Activated CD8-positive, alpha-beta T cell treated with anti-CD3 and anti-CD28 coated beads for 36 hours (primary cell): ENCODE results near the gene MYO16. TPM values are rescaled to one million over a fixed set of nuclear protein-coding genes. Genes with fewer than 3 reads are reported as not detected.

Source experiments
- ATAC-seq: fragments of 200-7000 bp; cut with Tn5 transposase; one replicate; pipeline ENCODE4 v1.10.0; 2021; ENCODE audit warnings: mild to moderate bottlenecking, moderate library complexity
- CTCF ChIA-PET: fragments of 350-600 bp; sonication (Branson Sonifier 250); formaldehyde crosslinking; loops from one replicate; lab custom pipeline; 2021; ENCODE audit warnings: antibody characterized with exemption; lab: Charles Lee
- POLR2A ChIA-PET: fragments of 350-600 bp; sonication (Branson Sonifier 250); formaldehyde crosslinking; loops from one replicate; lab custom pipeline; 2021; ENCODE audit warnings: antibody characterized with exemption; lab: Charles Lee
- DNase-seq: peaks from one replicate; pipeline ENCODE4 v3.0.0-alpha.2; 2020
- H3K27ac Mint-ChIP-seq: one replicate; pipeline ENCODE4 v1.8.0; 2021; ENCODE audit warnings: mild to moderate bottlenecking, mixed read lengths
- H3K27me3 Mint-ChIP-seq: one replicate; pipeline ENCODE4 v1.8.0; 2021; ENCODE audit warnings: mixed read lengths
- H3K36me3 Mint-ChIP-seq: one replicate; pipeline ENCODE4 v1.8.0; 2021; ENCODE audit warnings: low read depth, mixed read lengths
- H3K4me1 Mint-ChIP-seq: one replicate; pipeline ENCODE4 v1.8.0; 2021; ENCODE audit warnings: low read depth, mixed read lengths
- H3K4me3 Mint-ChIP-seq: one replicate; pipeline ENCODE4 v1.8.0; 2021; ENCODE audit warnings: mild to moderate bottlenecking, moderate library complexity, mixed read lengths
- H3K9me3 Mint-ChIP-seq: one replicate; pipeline ENCODE4 v1.8.0; 2021; ENCODE audit warnings: mixed read lengths
- intact Hi-C: fragments of 100-400 bp; cut with micrococcal nuclease; formaldehyde crosslinking; loops from one replicate; pipeline ENCODE4 v1.10.0; 2022
- total RNA-seq, 2 experiments: library from RNA; stranded (reverse); gene quantifications; one replicate each; pipeline ENCODE4 v1.2.3, GENCODE V29; 2021
- TF ChIP-seq, protein P1 (sequence below): fragments of 200-600 bp; IDR thresholded peaks from one replicate; pipeline ENCODE4 v1.8.0; 2022; ENCODE audit warnings: antibody characterized with exemption, mild to moderate bottlenecking

Gene MYO16
- total RNA-seq, 2 experiments from 2014 or later: not detected

DNA sequence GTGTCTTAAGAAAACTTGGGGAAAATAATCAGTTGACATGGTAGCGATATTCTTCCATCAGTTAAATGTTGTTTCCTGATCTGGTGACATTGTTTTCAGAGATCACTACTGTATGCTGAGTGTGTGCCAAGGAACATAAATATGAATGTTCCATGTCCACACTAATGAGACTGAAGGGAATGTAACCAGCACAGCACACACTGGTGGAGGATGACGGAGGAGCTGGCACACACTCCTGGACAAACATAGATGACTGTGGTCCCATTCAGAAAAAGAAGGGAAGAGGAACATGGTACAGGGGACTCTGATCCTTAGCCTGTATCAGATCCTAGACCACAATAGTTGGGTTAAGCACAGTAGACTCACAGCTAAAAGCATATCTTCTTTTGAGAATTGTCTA lies 574.8 kb downstream of the MYO16 start:
- no peaks in the 10 kb centered on the region for H3K4me1 Mint-ChIP-seq

GRCh38 chr13:109204657-109205056 lies 575.2 kb downstream of the MYO16 start:
- DNase-seq (no peak), ATAC-seq (no peak)
- intact Hi-C loops: no loop called here
- ChIA-PET CTCF (no interaction called here), POLR2A (interaction anchor here (0.7 kb wide), 1 partner anchor 60 kb away, joined by 3 read pairs; no protein-coding TSS in a partner anchor)
- no peaks in the 10 kb centered on the region for H3K9me3 Mint-ChIP-seq
- no peaks in the 10 kb centered on the region for H3K4me1 Mint-ChIP-seq
- no peaks in the 10 kb centered on the region for H3K36me3 Mint-ChIP-seq
- peaks cover 2% of the 10 kb centered on the region for H3K27me3 Mint-ChIP-seq
- no peak overlapping the region for H3K4me3 Mint-ChIP-seq
- TF ChIP-seq, protein P1, sequence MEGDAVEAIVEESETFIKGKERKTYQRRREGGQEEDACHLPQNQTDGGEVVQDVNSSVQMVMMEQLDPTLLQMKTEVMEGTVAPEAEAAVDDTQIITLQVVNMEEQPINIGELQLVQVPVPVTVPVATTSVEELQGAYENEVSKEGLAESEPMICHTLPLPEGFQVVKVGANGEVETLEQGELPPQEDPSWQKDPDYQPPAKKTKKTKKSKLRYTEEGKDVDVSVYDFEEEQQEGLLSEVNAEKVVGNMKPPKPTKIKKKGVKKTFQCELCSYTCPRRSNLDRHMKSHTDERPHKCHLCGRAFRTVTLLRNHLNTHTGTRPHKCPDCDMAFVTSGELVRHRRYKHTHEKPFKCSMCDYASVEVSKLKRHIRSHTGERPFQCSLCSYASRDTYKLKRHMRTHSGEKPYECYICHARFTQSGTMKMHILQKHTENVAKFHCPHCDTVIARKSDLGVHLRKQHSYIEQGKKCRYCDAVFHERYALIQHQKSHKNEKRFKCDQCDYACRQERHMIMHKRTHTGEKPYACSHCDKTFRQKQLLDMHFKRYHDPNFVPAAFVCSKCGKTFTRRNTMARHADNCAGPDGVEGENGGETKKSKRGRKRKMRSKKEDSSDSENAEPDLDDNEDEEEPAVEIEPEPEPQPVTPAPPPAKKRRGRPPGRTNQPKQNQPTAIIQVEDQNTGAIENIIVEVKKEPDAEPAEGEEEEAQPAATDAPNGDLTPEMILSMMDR: no peak
- no peak overlapping the region for H3K27ac Mint-ChIP-seq

More for the DNA sequence above, 574.8 kb downstream of the MYO16 start:
- no peak for DNase-seq
- POLR2A ChIA-PET: interaction anchor here (0.7 kb wide), 1 partner anchor 60 kb away, joined by 3 read pairs; no protein-coding TSS in a partner anchor
- no peak for ATAC-seq
- no peak overlapping the region for H3K4me3 Mint-ChIP-seq
- CTCF ChIA-PET: no interaction called here
- H3K36me3 Mint-ChIP-seq: no peaks in the 10 kb centered on the region
- H3K27ac Mint-ChIP-seq: no peak overlapping the region
- H3K9me3 Mint-ChIP-seq: no peaks in the 10 kb centered on the region
- intact Hi-C loops: no loop called here
- peaks cover 1% of the 10 kb centered on the region for H3K27me3 Mint-ChIP-seq
- TF ChIP-seq, protein P1: no peak

DNA sequence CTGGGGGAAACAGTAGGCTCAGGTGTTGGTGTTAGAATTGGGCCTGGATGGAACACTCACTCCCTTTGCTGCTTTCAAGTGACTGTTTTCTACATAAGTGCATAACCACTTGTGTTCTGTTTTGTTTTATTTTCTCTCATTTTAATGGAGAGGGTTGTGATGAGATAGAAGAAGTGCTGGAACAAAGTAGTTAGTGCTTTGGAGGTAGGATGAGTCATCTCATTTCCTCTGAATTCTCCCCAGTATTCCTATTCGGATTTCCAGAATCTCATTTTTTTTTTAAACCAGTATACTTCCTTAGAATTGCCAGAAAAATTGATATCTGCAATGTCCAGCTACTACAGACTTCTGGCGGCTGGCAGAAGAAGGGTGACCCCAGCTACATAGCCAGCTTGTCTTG lies 575.9 kb downstream of the MYO16 start:
- CTCF ChIA-PET: no interaction called here
- H3K9me3 Mint-ChIP-seq: no peaks in the 10 kb centered on the region

DNA sequence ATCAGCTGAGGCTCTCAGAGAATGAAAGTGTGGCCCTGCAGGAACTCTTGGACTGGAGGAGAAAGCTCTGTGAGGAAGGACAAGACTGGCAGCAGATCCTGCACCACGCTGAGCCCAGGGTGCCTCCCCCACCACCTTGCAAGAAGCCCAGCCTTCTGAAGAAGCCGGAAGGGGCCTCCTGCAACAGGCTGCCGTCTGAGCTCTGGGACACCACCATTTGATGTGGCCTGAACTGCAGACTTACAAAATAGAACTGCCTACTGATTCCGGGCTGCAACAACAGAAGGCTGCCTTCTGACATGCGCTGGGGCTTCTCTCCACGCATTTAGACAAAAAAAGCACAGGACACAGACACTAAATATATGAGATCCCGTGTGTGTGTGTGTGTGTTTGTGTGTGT lies 577.2 kb downstream of the MYO16 start:
- TF ChIP-seq, protein P1: no peak
- intact Hi-C loops: no loop called here
- ATAC-seq: no peak
- H3K27ac Mint-ChIP-seq: no peak overlapping the region
- no peaks in the 10 kb centered on the region for H3K4me1 Mint-ChIP-seq
- DNase-seq: no peak
- no peaks in the 10 kb centered on the region for H3K9me3 Mint-ChIP-seq
- CTCF ChIA-PET: no interaction called here
- peaks cover 4% of the 10 kb centered on the region for H3K27me3 Mint-ChIP-seq
- POLR2A ChIA-PET: interaction anchor here (0.9 kb wide), 1 partner anchor 9 kb away, joined by 4 read pairs; no protein-coding TSS in a partner anchor
- H3K36me3 Mint-ChIP-seq: no peaks in the 10 kb centered on the region
- no peak overlapping the region for H3K4me3 Mint-ChIP-seq

More for the DNA sequence above, 575.9 kb downstream of the MYO16 start:
- H3K27ac Mint-ChIP-seq: no peak overlapping the region
- H3K36me3 Mint-ChIP-seq: no peaks in the 10 kb centered on the region
- H3K27me3 Mint-ChIP-seq: peaks cover 4% of the 10 kb centered on the region
- H3K4me1 Mint-ChIP-seq: no peaks in the 10 kb centered on the region
- no peak for DNase-seq
- H3K4me3 Mint-ChIP-seq: no peak overlapping the region
- intact Hi-C loops: no loop called here
- POLR2A ChIA-PET: no interaction called here
- TF ChIP-seq, protein P1: no peak
- ATAC-seq: no peak

GRCh38 chr13:109207622-109208021 lies 578.2 kb downstream of the MYO16 start:
- H3K9me3 Mint-ChIP-seq: no peaks in the 10 kb centered on the region
- TF ChIP-seq, protein P1: no peak
- CTCF ChIA-PET: no interaction called here
- H3K27ac Mint-ChIP-seq: no peak overlapping the region
- POLR2A ChIA-PET: no interaction called here
- intact Hi-C loops: no loop called here
- no peak overlapping the region for H3K4me3 Mint-ChIP-seq
- H3K4me1 Mint-ChIP-seq: no peaks in the 10 kb centered on the region
- no peak for DNase-seq
- peaks cover 6% of the 10 kb centered on the region for H3K27me3 Mint-ChIP-seq
- ATAC-seq: no peak
- no peaks in the 10 kb centered on the region for H3K36me3 Mint-ChIP-seq
